HG03521 (cell line): ENCODE results near the gene TMIGD3.

Source experiments
- ATAC-seq: cut with Tn5 transposase; IDR thresholded peaks from one replicate; pipeline ENCODE4 v1.9.1; 2021; ENCODE audit warnings: mild to moderate bottlenecking, moderate library complexity; ENCODE audit not compliant: unreplicated experiment

Gene TMIGD3

GRCh38 chr1:111509997-111510375 is 6.6 kb upstream of the TMIGD3 start:
- ATAC-seq = no peak

- ATAC-seq = peak; percentile 49
Measured at GRCh38 chr1:111507411-111508201, 4.2 kb upstream of the TMIGD3 start.

GRCh38 chr1:111506561-111506960 is 3.1 kb upstream of the TMIGD3 start:
- no peak for ATAC-seq

GRCh38 chr1:111505641-111506119 is 2.2 kb upstream of the TMIGD3 start:
- no peak for ATAC-seq

GRCh38 chr1:111504097-111504496 is 664 bp upstream of the TMIGD3 start:
- ATAC-seq = no peak

GRCh38 chr1:111501645-111502044 is 1.8 kb downstream of the TMIGD3 start:
- no peak for ATAC-seq

GRCh38 chr1:111499026-111499785 is 4.2 kb downstream of the TMIGD3 start:
- no peak for ATAC-seq

- no peak for ATAC-seq
Measured at GRCh38 chr1:111497592-111497991, 5.8 kb downstream of the TMIGD3 start.

GRCh38 chr1:111496398-111496797 is 7.0 kb downstream of the TMIGD3 start:
- ATAC-seq = no peak

- no peak for ATAC-seq
Measured at GRCh38 chr1:111491070-111491469, 12.4 kb downstream of the TMIGD3 start.

- no peak for ATAC-seq
Measured at GRCh38 chr1:111490220-111490619, 13.2 kb downstream of the TMIGD3 start.

- no peak for ATAC-seq
Measured at GRCh38 chr1:111489604-111490003, 13.8 kb downstream of the TMIGD3 start.

GRCh38 chr1:111488669-111489068 is 14.8 kb downstream of the TMIGD3 start:
- no peak for ATAC-seq

- ATAC-seq = no peak
Measured at GRCh38 chr1:111487133-111487532, 16.3 kb downstream of the TMIGD3 start.

- no peak for ATAC-seq
Measured at GRCh38 chr1:111486431-111486830, 17.0 kb downstream of the TMIGD3 start.

GRCh38 chr1:111484391-111485026 is 18.9 kb downstream of the TMIGD3 start:
- ATAC-seq = no peak

- no peak for ATAC-seq
Measured at GRCh38 chr1:111483876-111484275, 19.6 kb downstream of the TMIGD3 start.

- ATAC-seq = no peak
Measured at GRCh38 chr1:111483166-111483565, 20.3 kb downstream of the TMIGD3 start.

GRCh38 chr1:111481387-111482221 is 21.8 kb downstream of the TMIGD3 start:
- no peak for ATAC-seq

GRCh38 chr1:111480674-111481073 is 22.8 kb downstream of the TMIGD3 start:
- no peak for ATAC-seq
